Astrocyte of the cerebellum (primary cell): Measurements from ENCODE around the gene KRTAP6-2.

Experiments
- DNase-seq: peaks from one replicate; pipeline ENCODE4 v3.0.0-alpha.2; 2011; ENCODE audit warnings: low read depth
- H3K4me3 ChIP-seq: 2 replicates; pipeline ENCODE4 v1.5.1; 2011; ENCODE audit warnings: mild to moderate bottlenecking, low read depth, low read length, moderate library complexity
- in situ Hi-C: cut with HindIII; loops from 2 replicates; pipeline ENCODE4 v1.10.0; 2017; ENCODE audit warnings: low sequenced_read_pairs
- TF ChIP-seq, protein P1 (sequence below): IDR thresholded peaks from 2 replicates; pipeline ENCODE4 v1.5.1; 2012; ENCODE audit warnings: low read length, low read depth, moderate library complexity, mild to moderate bottlenecking; ENCODE audit errors: missing control alignments

The KRTAP6-2 gene

DNA sequence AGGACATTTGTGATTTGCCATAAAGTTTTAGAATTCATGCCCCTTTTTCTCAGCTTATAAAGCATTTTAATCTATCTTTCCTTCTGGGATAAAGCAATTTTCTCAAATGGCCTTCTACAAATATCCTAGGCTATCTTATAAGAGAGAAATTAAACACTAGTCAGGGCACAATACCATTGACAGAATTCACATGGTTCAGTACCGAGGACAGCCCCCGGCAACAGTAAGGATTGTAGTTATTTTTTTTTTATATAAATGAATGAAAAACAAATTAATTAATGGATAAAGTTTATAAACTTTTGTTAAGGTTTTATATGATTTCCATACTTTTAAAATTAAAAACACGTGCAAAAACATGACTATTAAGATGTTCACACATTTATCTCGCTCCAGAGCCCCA, 29.4 kb upstream of the KRTAP6-2 start:
- in situ Hi-C loops: no loop called here
- TF ChIP-seq, protein P1, sequence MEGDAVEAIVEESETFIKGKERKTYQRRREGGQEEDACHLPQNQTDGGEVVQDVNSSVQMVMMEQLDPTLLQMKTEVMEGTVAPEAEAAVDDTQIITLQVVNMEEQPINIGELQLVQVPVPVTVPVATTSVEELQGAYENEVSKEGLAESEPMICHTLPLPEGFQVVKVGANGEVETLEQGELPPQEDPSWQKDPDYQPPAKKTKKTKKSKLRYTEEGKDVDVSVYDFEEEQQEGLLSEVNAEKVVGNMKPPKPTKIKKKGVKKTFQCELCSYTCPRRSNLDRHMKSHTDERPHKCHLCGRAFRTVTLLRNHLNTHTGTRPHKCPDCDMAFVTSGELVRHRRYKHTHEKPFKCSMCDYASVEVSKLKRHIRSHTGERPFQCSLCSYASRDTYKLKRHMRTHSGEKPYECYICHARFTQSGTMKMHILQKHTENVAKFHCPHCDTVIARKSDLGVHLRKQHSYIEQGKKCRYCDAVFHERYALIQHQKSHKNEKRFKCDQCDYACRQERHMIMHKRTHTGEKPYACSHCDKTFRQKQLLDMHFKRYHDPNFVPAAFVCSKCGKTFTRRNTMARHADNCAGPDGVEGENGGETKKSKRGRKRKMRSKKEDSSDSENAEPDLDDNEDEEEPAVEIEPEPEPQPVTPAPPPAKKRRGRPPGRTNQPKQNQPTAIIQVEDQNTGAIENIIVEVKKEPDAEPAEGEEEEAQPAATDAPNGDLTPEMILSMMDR: no peak
- DNase-seq: no peak
- no peak overlapping the region for H3K4me3 ChIP-seq

DNA sequence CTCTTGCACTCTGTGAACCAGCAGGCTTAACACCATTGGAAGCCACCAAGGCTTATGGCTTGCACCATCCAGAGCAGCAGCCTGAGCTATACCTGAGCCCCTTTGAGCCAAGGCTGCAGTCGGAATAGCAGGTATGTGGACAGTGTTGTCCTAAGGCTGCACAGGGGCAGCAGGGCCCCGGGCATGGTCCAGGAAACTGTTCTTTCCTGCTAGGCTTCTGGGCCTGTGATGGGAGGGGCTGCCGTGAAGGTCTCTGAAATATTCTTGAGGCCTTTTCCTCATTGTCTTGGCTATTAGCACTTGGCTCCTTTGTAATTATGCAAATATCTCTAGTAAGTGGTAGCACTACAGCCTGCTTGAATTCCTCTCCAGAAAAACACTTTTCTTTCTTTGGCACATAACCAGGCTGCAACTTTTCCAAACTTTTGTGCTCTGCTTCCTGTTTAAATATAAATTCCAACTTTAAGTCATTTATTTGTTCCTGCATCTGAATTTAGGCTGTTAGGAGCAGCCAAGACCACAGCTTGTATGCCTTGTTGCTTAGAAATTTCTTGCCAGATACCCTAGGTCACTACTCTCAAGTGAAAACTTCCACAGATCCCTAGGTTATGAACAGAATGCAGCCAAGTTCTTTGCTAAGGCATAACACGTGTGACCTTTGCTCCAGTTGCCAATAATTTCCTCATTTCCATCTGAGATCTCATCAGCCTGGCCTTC, 26.9 kb upstream of the KRTAP6-2 start:
- in situ Hi-C loops: no loop called here
- H3K4me3 ChIP-seq: no peak overlapping the region
- TF ChIP-seq, protein P1: no peak
- DNase-seq: no peak

DNA sequence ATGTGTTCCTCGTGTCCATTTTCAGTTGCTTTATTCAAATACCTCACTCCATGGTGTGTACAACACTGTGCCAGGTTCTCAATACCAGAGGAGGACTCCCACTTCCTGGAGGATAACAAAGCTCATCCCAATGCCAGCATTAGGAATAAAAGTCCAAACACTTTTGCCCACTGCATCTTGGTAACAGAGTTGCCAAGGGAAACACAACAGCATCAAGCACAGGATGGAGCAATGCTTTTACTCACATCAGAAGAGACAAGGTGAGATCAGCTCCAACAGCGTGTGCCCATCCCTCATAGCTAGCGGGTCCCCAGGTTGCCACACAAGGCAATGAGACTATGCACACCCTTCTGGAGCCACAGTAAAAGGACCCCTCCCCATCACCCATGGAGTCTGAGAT, 24.7 kb upstream of the KRTAP6-2 start:
- TF ChIP-seq, protein P1: no peak
- no peak for DNase-seq
- no peak overlapping the region for H3K4me3 ChIP-seq
- in situ Hi-C loops: no loop called here

DNA sequence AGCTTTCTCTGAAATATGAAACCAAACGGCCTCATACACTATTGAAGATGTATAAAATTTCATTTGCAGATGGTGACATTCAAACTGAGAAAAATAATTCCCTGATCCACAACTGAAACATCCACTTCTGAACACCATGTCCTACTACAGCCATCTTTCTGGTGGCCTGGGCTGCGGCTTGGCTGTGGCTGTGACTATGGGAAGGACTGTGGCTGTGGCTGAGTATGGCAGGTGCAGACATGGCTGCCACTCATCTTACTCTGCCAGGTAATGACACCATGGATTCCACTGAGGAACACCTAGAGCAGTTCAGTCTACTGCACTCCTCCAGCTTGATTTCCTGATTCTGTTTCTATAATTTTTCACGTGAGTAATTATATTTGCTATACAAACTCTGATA, 21.8 kb upstream of the KRTAP6-2 start, which contains the start of gene KRTAP20-4:
Gene KRTAP20-4 (plus strand): TSS at position 106 of the 400 bp plus-strand sequence.
- in situ Hi-C loops: no loop called here
- no peak within 1 kb of the TSS for H3K4me3 ChIP-seq
- TF ChIP-seq, protein P1: no peak
- DNase-seq: no peak

DNA sequence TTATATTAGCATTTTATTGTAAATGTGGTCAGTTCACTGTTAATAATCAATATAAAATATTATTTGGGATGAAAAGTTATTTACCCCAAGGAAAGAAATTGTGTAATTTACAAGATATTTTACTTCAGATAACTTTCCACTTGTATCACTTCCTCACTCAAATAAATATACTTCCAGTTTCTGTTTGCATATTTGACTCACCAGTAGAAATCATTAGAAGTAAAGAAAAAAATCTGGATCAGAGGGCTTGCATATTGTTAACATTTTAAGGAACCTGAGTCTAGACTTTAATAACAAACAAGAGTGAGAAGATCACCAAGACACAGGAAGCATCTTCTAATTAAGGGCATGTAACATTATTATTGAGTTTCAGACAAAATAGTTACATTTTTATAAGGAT, 21.4 kb upstream of the KRTAP6-2 start:
- no peak overlapping the region for H3K4me3 ChIP-seq
- in situ Hi-C loops: no loop called here
- TF ChIP-seq, protein P1: no peak
- DNase-seq: no peak

DNA sequence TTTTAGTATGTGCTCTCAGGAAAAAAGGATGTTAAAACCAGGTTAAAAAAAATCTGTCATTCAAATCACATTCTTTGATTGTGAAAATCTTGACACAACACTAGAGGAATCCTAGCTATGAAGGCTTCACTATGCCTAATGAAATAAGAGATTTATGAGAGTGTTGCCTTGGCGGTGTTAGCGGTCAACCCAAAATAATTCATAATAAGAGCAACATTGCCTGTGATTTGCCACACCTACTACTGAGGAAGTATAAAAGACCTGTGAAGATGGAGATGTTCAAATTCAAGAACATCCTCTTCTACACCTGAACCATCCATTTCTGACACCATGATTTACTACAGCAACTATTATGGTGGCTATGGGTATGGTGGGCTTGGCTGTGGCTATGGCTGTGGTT, 17.4 kb upstream of the KRTAP6-2 start, which contains the start of gene KRTAP20-1:
Gene KRTAP20-1 (plus strand): TSS at position 301 of the 400 bp plus-strand sequence. CDS start 30 bp downstream, at position 331.
- TF ChIP-seq, protein P1: no peak
- in situ Hi-C loops: no loop called here
- H3K4me3 ChIP-seq: no peak within 1 kb of the TSS
- no peak for DNase-seq
